SK-N-SH treated with all-trans-retinoic acid at 6 μM for 48 hours (cell line): ENCODE data around the gene LIN28B.

Experiments
- PPARA ChIP-seq: fragments of 250-450 bp; sonication (Bioruptor Pico); IDR thresholded peaks from 2 replicates; pipeline ENCODE4 v1.5.0; 2020; ENCODE audit warnings: mild to moderate bottlenecking, borderline replicate concordance
- ZC3H10 ChIP-seq: fragments of 250-450 bp; sonication (Bioruptor Pico); IDR thresholded peaks from 2 replicates; pipeline ENCODE4 v1.5.1; 2021; ENCODE audit warnings: mild to moderate bottlenecking, moderate library complexity
- ZNF8 ChIP-seq: fragments of 450-650 bp; formaldehyde crosslinking; IDR thresholded peaks from 2 replicates; pipeline ENCODE4 v1.5.0; 2020; ENCODE audit warnings: mild to moderate bottlenecking, moderate library complexity

DNA sequence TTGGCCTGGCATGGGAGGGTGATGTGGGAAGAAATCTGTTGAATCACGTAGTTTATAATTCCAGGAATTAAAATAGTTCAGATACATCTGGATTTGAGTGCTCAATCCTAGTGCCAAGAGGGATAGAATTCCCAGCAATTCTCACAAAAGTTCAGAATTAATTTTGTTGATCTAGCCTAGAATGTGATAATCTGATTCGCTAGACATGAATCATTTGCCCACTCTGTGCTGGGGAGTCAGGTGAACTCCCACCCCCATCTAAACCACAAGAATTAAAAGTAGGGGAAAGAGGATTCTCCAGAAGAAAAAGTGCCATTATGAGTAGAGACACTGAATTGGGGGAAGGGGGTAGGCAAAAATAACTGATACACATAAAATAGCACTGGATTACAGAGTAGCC, 85.0 kb downstream of the LIN28B start:
- TF ChIP-seq ZC3H10 (CRISPR knock-in tag) (no peak), ZNF8 (no peak), PPARA (no peak)
